Measurements from ENCODE around the gene CEMIP.

DNA sequence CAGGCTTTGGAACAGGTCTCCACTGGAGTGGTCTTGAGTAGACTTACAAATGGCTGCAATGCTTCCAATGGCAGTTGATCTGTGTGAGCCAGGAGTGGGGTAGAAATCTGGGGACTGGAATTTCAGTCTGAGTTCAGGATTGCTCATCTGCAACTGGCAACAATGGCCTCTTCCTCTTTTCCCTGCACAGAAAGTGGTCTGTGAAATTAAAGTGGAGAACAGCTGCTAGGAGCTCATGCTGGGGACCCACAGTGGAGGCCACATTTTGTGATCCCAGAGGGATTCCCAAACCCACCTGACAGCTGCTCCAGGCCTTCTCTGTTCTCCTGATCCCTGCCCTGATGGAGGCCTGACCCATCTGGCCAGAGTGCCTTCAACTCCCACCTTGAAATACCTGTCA is 49.6 kb downstream of the CEMIP start:
- TF ChIP-seq, protein P1, sequence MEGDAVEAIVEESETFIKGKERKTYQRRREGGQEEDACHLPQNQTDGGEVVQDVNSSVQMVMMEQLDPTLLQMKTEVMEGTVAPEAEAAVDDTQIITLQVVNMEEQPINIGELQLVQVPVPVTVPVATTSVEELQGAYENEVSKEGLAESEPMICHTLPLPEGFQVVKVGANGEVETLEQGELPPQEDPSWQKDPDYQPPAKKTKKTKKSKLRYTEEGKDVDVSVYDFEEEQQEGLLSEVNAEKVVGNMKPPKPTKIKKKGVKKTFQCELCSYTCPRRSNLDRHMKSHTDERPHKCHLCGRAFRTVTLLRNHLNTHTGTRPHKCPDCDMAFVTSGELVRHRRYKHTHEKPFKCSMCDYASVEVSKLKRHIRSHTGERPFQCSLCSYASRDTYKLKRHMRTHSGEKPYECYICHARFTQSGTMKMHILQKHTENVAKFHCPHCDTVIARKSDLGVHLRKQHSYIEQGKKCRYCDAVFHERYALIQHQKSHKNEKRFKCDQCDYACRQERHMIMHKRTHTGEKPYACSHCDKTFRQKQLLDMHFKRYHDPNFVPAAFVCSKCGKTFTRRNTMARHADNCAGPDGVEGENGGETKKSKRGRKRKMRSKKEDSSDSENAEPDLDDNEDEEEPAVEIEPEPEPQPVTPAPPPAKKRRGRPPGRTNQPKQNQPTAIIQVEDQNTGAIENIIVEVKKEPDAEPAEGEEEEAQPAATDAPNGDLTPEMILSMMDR (IDR thresholded peaks at IDR 0.05; ENCODE audit: low read length) = no peak
- TF ChIP-seq EZH2 (optimal IDR thresholded peaks at IDR 0.05; ENCODE audit: low read depth, low read length) = no peak

All from MM.1S (cell line).